ENCODE results near the gene PLPPR1.

PLPPR1 gene

GRCh38 chr9:101354143-101354764, 325.7 kb downstream of the PLPPR1 start:
- H3K4me3 ChIP-seq (replicated peaks; ENCODE audit: low read depth, low read length), result no peak overlapping the region
- no peak for DNase-seq (ENCODE audit: extremely low read depth, low read depth)
- TF ChIP-seq CTCF (IDR thresholded peaks at IDR 0.05; ENCODE audit: low read depth, low read length, missing control alignments), result no peak

DNA sequence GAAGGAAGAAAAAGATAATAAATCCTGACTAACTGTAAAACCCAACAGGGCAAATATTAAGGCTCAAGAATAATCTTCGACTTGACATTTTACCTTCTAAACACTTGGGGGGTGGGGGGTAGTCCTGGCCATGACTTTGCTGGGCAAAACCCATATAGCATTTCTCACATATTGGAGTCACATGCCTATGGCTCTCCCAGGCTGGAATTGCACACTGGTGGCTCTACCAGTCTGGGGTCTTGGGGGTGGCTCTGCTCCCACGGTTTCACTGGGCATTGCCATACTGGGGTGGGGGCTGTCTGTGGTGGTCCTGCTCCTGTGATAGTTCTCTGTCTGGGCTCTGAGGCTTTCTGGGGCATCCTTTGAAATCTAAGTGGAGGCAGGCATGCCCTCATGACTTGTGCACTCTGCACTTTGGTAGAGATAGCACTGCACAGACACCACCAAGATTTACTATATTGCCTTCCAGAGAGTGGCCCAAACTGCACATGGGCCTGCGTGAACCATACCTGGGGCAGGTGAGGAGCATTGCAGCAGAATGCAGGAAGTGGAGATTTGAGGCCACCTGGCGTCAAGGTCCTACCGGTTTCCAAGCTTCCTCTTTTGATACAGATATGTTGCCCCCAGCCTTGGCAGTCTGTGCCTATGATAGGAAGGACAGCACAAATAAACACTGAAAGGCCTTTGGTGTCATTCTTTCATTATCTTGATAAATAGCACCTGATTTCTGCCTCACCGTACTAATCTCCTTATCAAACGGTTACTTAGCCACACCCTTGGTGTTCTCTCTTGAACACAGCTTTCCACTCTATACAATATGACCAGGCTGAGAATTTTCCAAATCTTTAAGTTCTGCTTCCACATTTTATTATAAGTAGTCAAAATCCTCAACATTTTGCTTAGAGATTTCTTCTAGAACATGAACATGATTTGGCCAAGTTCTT, 326.5 kb downstream of the PLPPR1 start:
- TF ChIP-seq CTCF (IDR thresholded peaks at IDR 0.05; ENCODE audit: low read depth, low read length, missing control alignments), result no peak
- no peak overlapping the region for H3K4me3 ChIP-seq (replicated peaks; ENCODE audit: low read depth, low read length)

DNA sequence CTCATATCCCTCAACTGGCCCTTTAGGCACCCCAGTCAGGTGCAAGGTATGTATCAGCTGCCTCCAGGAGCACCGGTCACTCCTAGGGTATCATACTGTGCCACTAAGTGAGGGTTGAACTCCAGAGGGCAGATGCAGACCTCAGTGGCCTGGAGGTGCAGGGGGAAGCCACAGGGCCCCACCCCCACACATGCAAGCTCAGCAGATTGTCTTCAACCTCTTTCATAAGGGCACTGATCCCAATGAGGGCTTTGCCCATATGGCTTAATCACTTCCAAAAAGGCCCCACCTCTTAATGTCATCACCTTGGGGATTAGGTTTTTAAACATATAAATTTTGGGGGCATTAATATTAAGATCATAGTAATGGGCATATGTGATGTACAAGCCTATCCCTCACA, 328.1 kb downstream of the PLPPR1 start:
- DNase-seq (ENCODE audit: extremely low read depth, low read depth), result no peak
- H3K4me3 ChIP-seq (replicated peaks; ENCODE audit: low read depth, low read length), result no peak overlapping the region
- TF ChIP-seq CTCF (IDR thresholded peaks at IDR 0.05; ENCODE audit: low read depth, low read length, missing control alignments), result no peak

More for the DNA sequence above, 326.5 kb downstream of the PLPPR1 start:
- DNase-seq (ENCODE audit: extremely low read depth, low read depth), result no peak

DNA sequence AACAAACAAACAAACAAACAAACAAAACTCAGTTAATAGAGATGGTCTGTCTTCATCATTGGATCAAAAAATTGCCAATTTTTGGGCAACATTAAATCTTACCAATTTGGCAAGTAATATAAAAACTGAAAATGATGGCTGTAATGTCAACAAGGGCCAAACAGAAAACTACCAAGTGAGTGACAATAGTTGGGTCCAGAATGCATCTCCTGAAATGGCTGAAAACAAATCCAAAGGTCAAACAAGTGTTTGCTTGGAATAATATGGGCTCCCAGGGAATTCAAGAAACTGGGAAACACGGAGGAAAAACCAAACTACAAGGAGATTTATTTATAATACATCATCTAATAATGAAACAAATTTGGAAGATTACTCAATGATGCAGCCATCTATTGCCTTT, 331.2 kb downstream of the PLPPR1 start:
- no peak for TF ChIP-seq CTCF (IDR thresholded peaks at IDR 0.05; ENCODE audit: low read depth, low read length, missing control alignments)
- no peak for DNase-seq (ENCODE audit: extremely low read depth, low read depth)

GRCh38 chr9:101360647-101361046, 332.1 kb downstream of the PLPPR1 start:
- no peak for TF ChIP-seq CTCF (IDR thresholded peaks at IDR 0.05; ENCODE audit: low read depth, low read length, missing control alignments)
- H3K4me3 ChIP-seq (replicated peaks; ENCODE audit: low read depth, low read length), result no peak overlapping the region
- no peak for DNase-seq (ENCODE audit: extremely low read depth, low read depth)

More for the DNA sequence above, 331.2 kb downstream of the PLPPR1 start:
- H3K4me3 ChIP-seq (replicated peaks; ENCODE audit: low read depth, low read length), result no peak overlapping the region

DNA sequence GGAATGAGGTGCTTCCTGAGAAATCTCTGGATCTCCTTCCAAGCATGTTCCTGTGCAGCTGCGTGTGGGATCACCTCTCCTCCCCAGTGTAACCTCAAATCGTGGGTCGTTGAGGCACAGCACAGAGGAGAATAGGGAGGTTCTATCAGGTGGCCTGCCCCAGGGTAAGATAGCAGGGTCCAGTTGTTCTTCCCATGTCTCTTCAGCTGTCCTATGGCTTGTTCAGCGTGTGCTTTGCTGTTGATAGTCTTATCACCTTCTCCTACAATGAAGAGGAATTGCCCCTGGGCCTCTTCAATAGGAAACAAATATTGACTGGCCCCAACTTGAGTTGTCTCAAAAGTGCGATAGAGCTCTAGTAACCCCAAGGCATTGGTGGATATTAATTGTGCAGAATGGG, 333.9 kb downstream of the PLPPR1 start:
- no peak for DNase-seq (ENCODE audit: extremely low read depth, low read depth)
- no peak for TF ChIP-seq CTCF (IDR thresholded peaks at IDR 0.05; ENCODE audit: low read depth, low read length, missing control alignments)
- H3K4me3 ChIP-seq (replicated peaks; ENCODE audit: low read depth, low read length), result no peak overlapping the region
